HCT116 (cell line): ENCODE data around the gene KIF25.

Experiments used
- ELF1 ChIP-seq: IDR thresholded peaks from 2 replicates; pipeline ENCODE4 v1.6.1; 2012; ENCODE audit warnings: low read depth, borderline replicate concordance
- POLR2AphosphoS5 ChIP-seq: IDR thresholded peaks from 2 replicates; pipeline ENCODE4 v1.6.1; 2011; ENCODE audit warnings: mild to moderate bottlenecking, low read depth, low read length, moderate library complexity
- TF ChIP-seq, protein P1 (sequence below), 3 experiments: fragments of 200-600 bp in 1 of 3; sonication (generic) in 1 of 3; IDR thresholded peaks in 2 of 3; conservative IDR thresholded peaks in 1 of 3; 2 replicates each; pipeline ENCODE4 v1.5.1; 2012 to 2017; ENCODE audit warnings: low read depth in 2 of 3, low read length in 2 of 3, antibody characterized with exemption in 1 of 3, borderline replicate concordance in 1 of 3, control low read depth in 1 of 3, mild to moderate bottlenecking in 1 of 3, mixed read lengths in 1 of 3, mixed run types in 1 of 3, moderate library complexity in 1 of 3; ENCODE audit not compliant: insufficient read depth in 1 of 3

DNA sequence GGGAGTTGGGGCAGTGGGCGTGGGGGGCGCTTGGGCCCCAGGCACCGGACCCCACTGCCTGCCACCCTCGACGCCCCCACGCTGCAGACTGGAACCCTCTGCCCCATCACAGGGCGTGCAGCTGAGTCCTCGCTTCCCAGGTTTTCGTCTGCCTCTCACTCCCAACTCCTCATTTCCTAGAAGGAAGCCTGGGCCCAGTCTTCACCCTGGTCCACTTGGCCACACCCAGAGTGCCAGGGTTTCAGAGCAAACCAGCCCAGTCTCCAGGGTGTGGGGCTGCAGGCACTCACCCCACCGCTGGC lies 51.2 kb downstream of the KIF25 start:
- TF ChIP-seq POLR2AphosphoS5 (no peak), ELF1 (no peak)
- TF ChIP-seq, protein P1, sequence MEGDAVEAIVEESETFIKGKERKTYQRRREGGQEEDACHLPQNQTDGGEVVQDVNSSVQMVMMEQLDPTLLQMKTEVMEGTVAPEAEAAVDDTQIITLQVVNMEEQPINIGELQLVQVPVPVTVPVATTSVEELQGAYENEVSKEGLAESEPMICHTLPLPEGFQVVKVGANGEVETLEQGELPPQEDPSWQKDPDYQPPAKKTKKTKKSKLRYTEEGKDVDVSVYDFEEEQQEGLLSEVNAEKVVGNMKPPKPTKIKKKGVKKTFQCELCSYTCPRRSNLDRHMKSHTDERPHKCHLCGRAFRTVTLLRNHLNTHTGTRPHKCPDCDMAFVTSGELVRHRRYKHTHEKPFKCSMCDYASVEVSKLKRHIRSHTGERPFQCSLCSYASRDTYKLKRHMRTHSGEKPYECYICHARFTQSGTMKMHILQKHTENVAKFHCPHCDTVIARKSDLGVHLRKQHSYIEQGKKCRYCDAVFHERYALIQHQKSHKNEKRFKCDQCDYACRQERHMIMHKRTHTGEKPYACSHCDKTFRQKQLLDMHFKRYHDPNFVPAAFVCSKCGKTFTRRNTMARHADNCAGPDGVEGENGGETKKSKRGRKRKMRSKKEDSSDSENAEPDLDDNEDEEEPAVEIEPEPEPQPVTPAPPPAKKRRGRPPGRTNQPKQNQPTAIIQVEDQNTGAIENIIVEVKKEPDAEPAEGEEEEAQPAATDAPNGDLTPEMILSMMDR (IDR thresholded peaks at IDR 0.05 in 2 of 3, conservative IDR thresholded peaks at IDR 0.05 in 1 of 3; ENCODE audit: borderline replicate concordance in 1 of 3, insufficient read depth in 1 of 3, low read depth in 2 of 3, low read length in 2 of 3), result no peak
